HCT116 (cell line): ENCODE data around the gene ZMYM2. TPM values are rescaled to one million over a fixed set of nuclear protein-coding genes. Genes with fewer than 3 reads are reported as not detected.

Experiments
- ATAC-seq: fragments of 200-7000 bp; cut with Tn5 transposase; 2 replicates; pipeline ENCODE4 v1.9.1; 2020; ENCODE audit warnings: mild to moderate bottlenecking, moderate library complexity
- BruUV-seq: library from RNA; stranded (reverse); fragments of 400-500 nt; replicated peaks from 2 replicates; lab custom pipeline; 2021; lab: Mats Ljungman, UMichigan
- CTCF ChIA-PET: fragments of 300-600 bp; sonication (Branson Sonifier 250); formaldehyde crosslinking; loops from one replicate; lab custom pipeline; 2021; ENCODE audit warnings: antibody characterized with exemption; lab: Charles Lee
- POLR2A ChIA-PET: fragments of 300-600, 350-600 bp; sonication (Branson Sonifier 250); formaldehyde crosslinking; loops from one replicate; lab custom pipeline; 2021; ENCODE audit warnings: antibody characterized with exemption; lab: Charles Lee
- RAD21 ChIA-PET, 2 experiments: fragments of 300-600 bp; sonication (Branson Sonifier 250); formaldehyde crosslinking; loops; one replicate each; lab custom pipeline; 2023; ENCODE audit warnings: low total read pairs in 2 of 2; ENCODE audit not compliant: uncharacterized antibody in 2 of 2, unreplicated experiment in 2 of 2, low non-redundant PET in 1 of 2; lab: Charles Lee
- DNase-seq: peaks from one replicate; pipeline ENCODE4 v3.0.0-alpha.2; 2010; ENCODE audit warnings: low read depth, low spot score
- H2AFZ ChIP-seq: fragments of 200-600 bp; shearing (Covaris generic), sonication (generic); 2 replicates; pipeline ENCODE4 v1.6.1; 2017; ENCODE audit warnings: low read depth, mixed run types, mixed read lengths, antibody characterized with exemption, low read length; ENCODE audit not compliant: poor library complexity, severe bottlenecking
- H3K27ac ChIP-seq: 2 replicates; pipeline ENCODE4 v1.5.1; 2012; ENCODE audit warnings: low read depth, low read length
- H3K27me3 ChIP-seq: fragments of 200-600 bp; sonication (generic); 2 replicates; pipeline ENCODE4 v1.6.1; 2016; ENCODE audit warnings: mixed run types, low read length, mixed read lengths; ENCODE audit not compliant: insufficient read depth
- H3K36me3 ChIP-seq, 2 experiments: fragments of 200-500 bp in 1 of 2; fragments of 200-600 bp in 1 of 2; sonication (Bioruptor generic) in 1 of 2; sonication (generic) in 1 of 2; 2 replicates each; pipeline versions ENCODE4 v1.5.1 to v1.6.1; 2014 to 2016; ENCODE audit warnings: low read length in 2 of 2, inconsistent platforms in 1 of 2, mixed read lengths in 1 of 2, mixed run types in 1 of 2; ENCODE audit not compliant: insufficient read depth in 2 of 2, control insufficient read depth in 1 of 2
- H3K4me1 ChIP-seq, 2 experiments: fragments of 200-600 bp in 1 of 2; sonication (generic) in 1 of 2; 2 replicates each; pipeline versions ENCODE4 v1.5.1 to v1.6.1; 2012 to 2017; ENCODE audit warnings: low read length in 2 of 2, inconsistent platforms in 1 of 2, mild to moderate bottlenecking in 1 of 2, mixed read lengths in 1 of 2, mixed run types in 1 of 2, moderate library complexity in 1 of 2; ENCODE audit not compliant: insufficient read depth in 2 of 2, control insufficient read depth in 1 of 2
- H3K4me2 ChIP-seq: fragments of 200-600 bp; sonication (generic); 2 replicates; pipeline ENCODE4 v1.6.1; 2017; ENCODE audit warnings: mixed run types, low read length, mixed read lengths
- H3K4me3 ChIP-seq, 2 experiments: fragments of 200-600 bp in 1 of 2; sonication (generic) in 1 of 2; replicated peaks in 1 of 2; 2 replicates each; pipeline ENCODE4 v1.5.1; 2011 to 2016; ENCODE audit warnings: low read length in 2 of 2, control low read depth in 1 of 2, low read depth in 1 of 2, mild to moderate bottlenecking in 1 of 2, mixed read lengths in 1 of 2, mixed run types in 1 of 2
- H3K79me2 ChIP-seq: fragments of 200-600 bp; sonication (generic); 2 replicates; pipeline ENCODE4 v1.6.1; 2017; ENCODE audit warnings: mild to moderate bottlenecking, mixed run types, low read length, moderate library complexity, mixed read lengths; ENCODE audit not compliant: insufficient read depth
- H3K9ac ChIP-seq: fragments of 200-600 bp; sonication (generic); 2 replicates; pipeline ENCODE4 v1.6.1; 2016; ENCODE audit warnings: low read length, mixed read lengths
- H3K9me2 ChIP-seq: fragments of 200-600 bp; sonication (generic), shearing (Covaris generic); 2 replicates; pipeline ENCODE4 v1.6.1; 2017; ENCODE audit warnings: mixed run types, mild to moderate bottlenecking, moderate library complexity; ENCODE audit not compliant: insufficient read depth
- H3K9me3 ChIP-seq, 2 experiments: fragments of 200-500 bp in 1 of 2; fragments of 200-600 bp in 1 of 2; sonication (Bioruptor generic) in 1 of 2; sonication (generic) in 1 of 2; 2 replicates each; pipeline ENCODE4 v1.6.1; 2014 to 2017; ENCODE audit warnings: low read length in 2 of 2, mixed read lengths in 2 of 2, inconsistent platforms in 1 of 2, low read depth in 1 of 2, mild to moderate bottlenecking in 1 of 2, mixed run types in 1 of 2, moderate library complexity in 1 of 2; ENCODE audit not compliant: control insufficient read depth in 1 of 2, insufficient read depth in 1 of 2
- H4K20me1 ChIP-seq: fragments of 200-600 bp; sonication (generic), shearing (Covaris generic); 2 replicates; pipeline ENCODE4 v1.6.1; 2017; ENCODE audit warnings: mixed run types, mild to moderate bottlenecking, moderate library complexity; ENCODE audit not compliant: insufficient read depth
- CBX3 ChIP-seq: IDR thresholded peaks from 2 replicates; pipeline ENCODE4 v1.6.1; 2012; ENCODE audit warnings: low read depth
- CEBPB ChIP-seq: IDR thresholded peaks from 2 replicates; pipeline ENCODE4 v1.6.1; 2012; ENCODE audit warnings: low read depth
- EGR1 ChIP-seq: IDR thresholded peaks from 2 replicates; pipeline ENCODE4 v1.6.1; 2012; ENCODE audit warnings: low read depth
- ELF1 ChIP-seq: IDR thresholded peaks from 2 replicates; pipeline ENCODE4 v1.6.1; 2012; ENCODE audit warnings: low read depth, borderline replicate concordance
- EZH2 ChIP-seq: fragments of 200-600 bp; sonication (generic); IDR thresholded peaks from 2 replicates; pipeline ENCODE4 v1.6.1; 2017; ENCODE audit warnings: antibody characterized with exemption, mixed run types
- EZH2phosphoT487 ChIP-seq: fragments of 200-600 bp; IDR thresholded peaks from 2 replicates; pipeline ENCODE4 v1.6.1; 2018; ENCODE audit warnings: antibody characterized with exemption, borderline replicate concordance
- FOSL1 ChIP-seq: IDR thresholded peaks from 2 replicates; pipeline ENCODE4 v1.6.1; 2012; ENCODE audit warnings: low read depth
- JUND ChIP-seq: IDR thresholded peaks from 2 replicates; pipeline ENCODE4 v1.6.1; 2012
- POLR2A ChIP-seq: IDR thresholded peaks from 2 replicates; pipeline ENCODE4 v1.7.0; 2011; ENCODE audit warnings: borderline replicate concordance; ENCODE audit not compliant: insufficient read depth, insufficient read length; ENCODE audit errors: extremely low read depth
- POLR2AphosphoS5 ChIP-seq: IDR thresholded peaks from 2 replicates; pipeline ENCODE4 v1.6.1; 2011; ENCODE audit warnings: mild to moderate bottlenecking, low read depth, low read length, moderate library complexity
- RAD21 ChIP-seq: IDR thresholded peaks from 2 replicates; pipeline ENCODE4 v1.6.1; 2012; ENCODE audit warnings: low read depth, mild to moderate bottlenecking
- SIN3A ChIP-seq: IDR thresholded peaks from 2 replicates; pipeline ENCODE4 v1.6.1; 2012; ENCODE audit warnings: low read depth
- SP1 ChIP-seq: IDR thresholded peaks from 2 replicates; pipeline ENCODE4 v1.6.1; 2012; ENCODE audit warnings: low read depth
- SRF ChIP-seq: IDR thresholded peaks from 2 replicates; pipeline ENCODE4 v1.6.1; 2012; ENCODE audit warnings: low read depth
- TCF7L2 ChIP-seq: IDR thresholded peaks from 2 replicates; pipeline ENCODE4 v1.7.0; 2011; ENCODE audit warnings: borderline replicate concordance, inconsistent platforms; ENCODE audit not compliant: insufficient read depth, insufficient read length; ENCODE audit errors: extremely low read depth
- ZNF274 ChIP-seq: fragments of 200-500 bp; sonication (Bioruptor generic); IDR thresholded peaks from 2 replicates; pipeline ENCODE4 v1.6.1; 2014; ENCODE audit warnings: mild to moderate bottlenecking, low read depth, low read length, inconsistent platforms
- intact Hi-C: fragments of 100-400 bp; cut with micrococcal nuclease; formaldehyde crosslinking; loops from 2 replicates; pipeline ENCODE4 v1.10.0; 2022
- total RNA-seq: library from RNA; stranded (reverse); gene quantifications from one replicate; pipeline ENCODE4 v1.2.1, GENCODE V29; 2021; ENCODE audit not compliant: unreplicated experiment
- TF ChIP-seq, protein P1 (sequence below): IDR thresholded peaks from 2 replicates; pipeline ENCODE4 v1.6.1; 2012; ENCODE audit warnings: low read depth
- TF ChIP-seq, protein P2 (sequence below): IDR thresholded peaks from 2 replicates; pipeline ENCODE4 v1.6.1; 2012
- TF ChIP-seq, protein P3 (sequence below): IDR thresholded peaks from 2 replicates; pipeline ENCODE4 v1.6.1; 2012

The ZMYM2 gene
- total RNA-seq, 1 experiment from 2014 or later: 53.0 TPM

DNA sequence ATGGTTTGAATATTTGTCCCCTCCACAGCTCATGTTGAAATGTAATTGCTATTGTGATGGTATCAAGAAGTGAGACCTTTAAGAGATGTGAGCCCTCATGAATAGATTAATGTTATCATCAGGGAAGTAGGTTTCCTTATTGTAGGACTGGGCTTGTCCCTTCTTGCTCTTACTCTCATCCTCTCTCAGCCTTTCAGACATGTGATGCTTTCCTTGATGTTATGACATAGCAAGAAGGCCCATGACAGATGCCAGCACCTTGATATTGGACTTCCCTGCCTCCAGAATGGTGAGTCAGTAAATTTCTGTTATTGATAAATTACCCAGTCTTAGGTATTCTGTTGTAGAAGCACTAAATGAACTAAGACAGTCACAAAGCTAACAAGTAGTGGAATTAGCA lies 5.7 kb upstream of the ZMYM2 start:
- H3K9me2 ChIP-seq: no peaks in the 10 kb centered on the region
- POLR2A ChIA-PET: no interaction called here
- H3K27me3 ChIP-seq: no peaks in the 10 kb centered on the region
- H4K20me1 ChIP-seq: no peaks in the 10 kb centered on the region
- intact Hi-C loops: no loop called here
- no TSS peak for BruUV-seq
- no peak overlapping the region for H3K9ac ChIP-seq
- DNase-seq: no peak
- no peak overlapping the region for H2AFZ ChIP-seq
- CTCF ChIA-PET: no interaction called here
- H3K36me3 ChIP-seq: no peaks in the 10 kb centered on the region
- RAD21 ChIA-PET: no interaction called here
- no peak overlapping the region for H3K4me2 ChIP-seq
- H3K4me1 ChIP-seq: peaks cover 1 to 6% of the 10 kb centered on the region in 2 experiments; a peak in 3 of 4 replicates
- no peak for ATAC-seq
- TF ChIP-seq ELF1: no peak
- no peak for TF ChIP-seq EZH2
- TF ChIP-seq JUND: no peak
- no peak for TF ChIP-seq POLR2AphosphoS5
- TF ChIP-seq, protein P1, sequence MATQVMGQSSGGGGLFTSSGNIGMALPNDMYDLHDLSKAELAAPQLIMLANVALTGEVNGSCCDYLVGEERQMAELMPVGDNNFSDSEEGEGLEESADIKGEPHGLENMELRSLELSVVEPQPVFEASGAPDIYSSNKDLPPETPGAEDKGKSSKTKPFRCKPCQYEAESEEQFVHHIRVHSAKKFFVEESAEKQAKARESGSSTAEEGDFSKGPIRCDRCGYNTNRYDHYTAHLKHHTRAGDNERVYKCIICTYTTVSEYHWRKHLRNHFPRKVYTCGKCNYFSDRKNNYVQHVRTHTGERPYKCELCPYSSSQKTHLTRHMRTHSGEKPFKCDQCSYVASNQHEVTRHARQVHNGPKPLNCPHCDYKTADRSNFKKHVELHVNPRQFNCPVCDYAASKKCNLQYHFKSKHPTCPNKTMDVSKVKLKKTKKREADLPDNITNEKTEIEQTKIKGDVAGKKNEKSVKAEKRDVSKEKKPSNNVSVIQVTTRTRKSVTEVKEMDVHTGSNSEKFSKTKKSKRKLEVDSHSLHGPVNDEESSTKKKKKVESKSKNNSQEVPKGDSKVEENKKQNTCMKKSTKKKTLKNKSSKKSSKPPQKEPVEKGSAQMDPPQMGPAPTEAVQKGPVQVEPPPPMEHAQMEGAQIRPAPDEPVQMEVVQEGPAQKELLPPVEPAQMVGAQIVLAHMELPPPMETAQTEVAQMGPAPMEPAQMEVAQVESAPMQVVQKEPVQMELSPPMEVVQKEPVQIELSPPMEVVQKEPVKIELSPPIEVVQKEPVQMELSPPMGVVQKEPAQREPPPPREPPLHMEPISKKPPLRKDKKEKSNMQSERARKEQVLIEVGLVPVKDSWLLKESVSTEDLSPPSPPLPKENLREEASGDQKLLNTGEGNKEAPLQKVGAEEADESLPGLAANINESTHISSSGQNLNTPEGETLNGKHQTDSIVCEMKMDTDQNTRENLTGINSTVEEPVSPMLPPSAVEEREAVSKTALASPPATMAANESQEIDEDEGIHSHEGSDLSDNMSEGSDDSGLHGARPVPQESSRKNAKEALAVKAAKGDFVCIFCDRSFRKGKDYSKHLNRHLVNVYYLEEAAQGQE: no peak
- TF ChIP-seq SRF: no peak
- TF ChIP-seq, protein P2, sequence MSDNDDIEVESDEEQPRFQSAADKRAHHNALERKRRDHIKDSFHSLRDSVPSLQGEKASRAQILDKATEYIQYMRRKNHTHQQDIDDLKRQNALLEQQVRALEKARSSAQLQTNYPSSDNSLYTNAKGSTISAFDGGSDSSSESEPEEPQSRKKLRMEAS: no peak
- TF ChIP-seq TCF7L2: no peak
- TF ChIP-seq SIN3A: no peak
- no peak for TF ChIP-seq RAD21
- no peak for TF ChIP-seq SP1
- no peak for TF ChIP-seq ZNF274
- TF ChIP-seq EZH2phosphoT487: no peak
- TF ChIP-seq FOSL1: no peak
- TF ChIP-seq EGR1: no peak
- TF ChIP-seq CEBPB: no peak
- TF ChIP-seq, protein P3, sequence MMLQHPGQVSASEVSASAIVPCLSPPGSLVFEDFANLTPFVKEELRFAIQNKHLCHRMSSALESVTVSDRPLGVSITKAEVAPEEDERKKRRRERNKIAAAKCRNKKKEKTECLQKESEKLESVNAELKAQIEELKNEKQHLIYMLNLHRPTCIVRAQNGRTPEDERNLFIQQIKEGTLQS: no peak
- no peak for TF ChIP-seq POLR2A
- TF ChIP-seq CBX3: no peak
- H3K79me2 ChIP-seq: no peaks in the 10 kb centered on the region
- no peaks in the 10 kb centered on the region for H3K9me3 ChIP-seq
- no peak overlapping the region for H3K27ac ChIP-seq
- H3K4me3 ChIP-seq: no peak overlapping the region
